Glutamatergic neuron (in vitro differentiated cells): Measurements from ENCODE around the gene REPS1. TPM values are rescaled to one million over a fixed set of nuclear protein-coding genes. Genes with fewer than 3 reads are reported as not detected.

Experiments used
- DNase-seq: peaks from one replicate; pipeline ENCODE4 v3.0.0; 2022
- H3K27ac Mint-ChIP-seq: one replicate; pipeline ENCODE4 v1.8.0; 2020; ENCODE audit warnings: mild to moderate bottlenecking, mixed read lengths, inconsistent platforms; ENCODE audit not compliant: unreplicated experiment
- H3K27me3 Mint-ChIP-seq: one replicate; pipeline ENCODE4 v1.8.0; 2020; ENCODE audit warnings: mild to moderate bottlenecking, moderate library complexity, mixed read lengths, inconsistent platforms; ENCODE audit not compliant: unreplicated experiment
- H3K36me3 Mint-ChIP-seq: one replicate; pipeline ENCODE4 v1.8.0; 2020; ENCODE audit warnings: mild to moderate bottlenecking, mixed read lengths, inconsistent platforms; ENCODE audit not compliant: unreplicated experiment
- H3K4me1 Mint-ChIP-seq: one replicate; pipeline ENCODE4 v1.8.0; 2020; ENCODE audit warnings: mild to moderate bottlenecking, low read depth, mixed read lengths, inconsistent platforms; ENCODE audit not compliant: unreplicated experiment
- H3K4me3 Mint-ChIP-seq: one replicate; pipeline ENCODE4 v1.8.0; 2020; ENCODE audit warnings: mild to moderate bottlenecking, mixed read lengths, inconsistent platforms; ENCODE audit not compliant: unreplicated experiment
- H3K9me3 Mint-ChIP-seq: one replicate; pipeline ENCODE4 v1.8.0; 2020; ENCODE audit warnings: mild to moderate bottlenecking, moderate library complexity, mixed read lengths, inconsistent platforms; ENCODE audit not compliant: unreplicated experiment
- total RNA-seq: library from RNA; stranded (reverse); fragmentation: NEBNext Ultra II Directional; extraction: Animal tissue kit (Norgen Biotek cat#: 25700); gene quantifications from one replicate; pipeline ENCODE4 v1.2.1, GENCODE V29; 2021; ENCODE audit not compliant: unreplicated experiment
- TF ChIP-seq, protein P1 (sequence below): fragments of 200-600 bp; sonication (generic); IDR thresholded peaks from one replicate; pipeline ENCODE4 v1.5.0; 2021; ENCODE audit not compliant: partially characterized antibody, unreplicated experiment

REPS1 gene
- total RNA-seq, 1 donor from 2014 or later: 103 TPM

DNA sequence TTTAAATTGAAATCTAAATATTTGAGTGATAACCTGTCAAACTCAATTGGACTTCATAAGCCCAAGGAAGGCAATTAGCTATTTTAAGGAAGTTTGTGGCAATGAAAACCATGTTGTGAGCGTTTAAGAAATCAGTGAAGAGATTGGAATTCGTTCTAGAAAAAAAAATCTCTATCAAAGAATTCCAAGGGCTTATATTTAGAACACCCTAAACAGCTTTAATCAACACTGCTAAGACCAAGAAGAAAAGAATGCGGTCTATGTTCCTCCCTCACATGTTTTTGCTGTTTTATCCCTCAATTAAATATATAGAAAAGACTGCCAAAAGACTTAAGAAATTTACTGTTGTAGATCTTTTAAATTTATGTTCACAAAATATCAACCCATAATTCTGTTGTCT lies 23.9 kb upstream of the REPS1 start:
- Mint-ChIP-seq H3K36me3 (no peaks in the 10 kb centered on the region), H3K4me3 (no peak overlapping the region), H3K9me3 (peaks cover 2% of the 10 kb centered on the region), H3K27ac (no peak overlapping the region), H3K4me1 (peaks cover 2% of the 10 kb centered on the region), H3K27me3 (peaks cover 6% of the 10 kb centered on the region)
- no peak for DNase-seq
- TF ChIP-seq, protein P1, sequence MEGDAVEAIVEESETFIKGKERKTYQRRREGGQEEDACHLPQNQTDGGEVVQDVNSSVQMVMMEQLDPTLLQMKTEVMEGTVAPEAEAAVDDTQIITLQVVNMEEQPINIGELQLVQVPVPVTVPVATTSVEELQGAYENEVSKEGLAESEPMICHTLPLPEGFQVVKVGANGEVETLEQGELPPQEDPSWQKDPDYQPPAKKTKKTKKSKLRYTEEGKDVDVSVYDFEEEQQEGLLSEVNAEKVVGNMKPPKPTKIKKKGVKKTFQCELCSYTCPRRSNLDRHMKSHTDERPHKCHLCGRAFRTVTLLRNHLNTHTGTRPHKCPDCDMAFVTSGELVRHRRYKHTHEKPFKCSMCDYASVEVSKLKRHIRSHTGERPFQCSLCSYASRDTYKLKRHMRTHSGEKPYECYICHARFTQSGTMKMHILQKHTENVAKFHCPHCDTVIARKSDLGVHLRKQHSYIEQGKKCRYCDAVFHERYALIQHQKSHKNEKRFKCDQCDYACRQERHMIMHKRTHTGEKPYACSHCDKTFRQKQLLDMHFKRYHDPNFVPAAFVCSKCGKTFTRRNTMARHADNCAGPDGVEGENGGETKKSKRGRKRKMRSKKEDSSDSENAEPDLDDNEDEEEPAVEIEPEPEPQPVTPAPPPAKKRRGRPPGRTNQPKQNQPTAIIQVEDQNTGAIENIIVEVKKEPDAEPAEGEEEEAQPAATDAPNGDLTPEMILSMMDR: no peak

DNA sequence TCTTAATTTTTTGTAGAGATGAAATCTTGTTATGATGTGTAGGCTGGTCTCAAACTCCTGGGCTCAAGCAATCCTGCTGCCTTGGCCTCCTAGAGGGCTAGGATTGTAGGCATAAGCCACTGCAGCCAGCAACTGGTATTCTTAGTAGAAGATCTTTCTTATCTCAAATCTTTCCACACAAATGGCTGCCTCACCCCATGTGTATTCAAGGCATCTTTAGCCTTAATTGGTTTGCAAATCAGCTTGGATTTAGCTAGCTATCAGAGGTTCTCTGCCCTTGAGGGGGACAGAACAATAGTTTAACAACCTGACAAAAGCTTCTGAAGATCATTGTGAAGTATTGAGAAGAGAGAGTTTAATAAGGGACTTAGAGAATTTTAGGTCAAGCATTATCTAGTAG lies 22.6 kb upstream of the REPS1 start:
- H3K4me1 Mint-ChIP-seq: no peaks in the 10 kb centered on the region
- H3K4me3 Mint-ChIP-seq: no peak overlapping the region
- no peak overlapping the region for H3K27ac Mint-ChIP-seq
- peaks cover 6% of the 10 kb centered on the region for H3K27me3 Mint-ChIP-seq
- no peaks in the 10 kb centered on the region for H3K36me3 Mint-ChIP-seq
- H3K9me3 Mint-ChIP-seq: peaks cover 2% of the 10 kb centered on the region
- TF ChIP-seq, protein P1: no peak
- no peak for DNase-seq

DNA sequence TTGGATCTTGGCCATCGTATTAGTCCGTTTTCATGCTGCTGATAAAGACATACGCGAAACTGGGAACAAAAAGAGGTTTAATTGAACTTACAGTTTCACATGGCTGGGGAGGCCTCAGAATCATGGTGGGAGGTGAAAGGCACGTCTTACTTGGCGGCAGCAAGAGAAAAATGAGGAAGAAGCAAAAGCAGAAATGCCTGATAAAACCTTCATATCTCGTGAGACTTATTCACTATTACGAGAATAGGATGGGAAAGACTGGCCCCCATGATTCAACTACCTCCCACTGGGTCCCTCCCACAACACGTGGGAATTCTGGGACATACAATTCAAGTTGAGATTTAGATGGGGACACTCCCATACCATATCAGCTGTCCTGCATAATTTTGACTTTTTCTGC lies 20.1 kb upstream of the REPS1 start:
- Mint-ChIP-seq H3K9me3 (peaks cover 2% of the 10 kb centered on the region), H3K27ac (no peak overlapping the region), H3K4me1 (no peaks in the 10 kb centered on the region), H3K36me3 (no peaks in the 10 kb centered on the region), H3K27me3 (peaks cover 5% of the 10 kb centered on the region), H3K4me3 (no peak overlapping the region)
- TF ChIP-seq, protein P1: no peak
- DNase-seq: no peak

DNA sequence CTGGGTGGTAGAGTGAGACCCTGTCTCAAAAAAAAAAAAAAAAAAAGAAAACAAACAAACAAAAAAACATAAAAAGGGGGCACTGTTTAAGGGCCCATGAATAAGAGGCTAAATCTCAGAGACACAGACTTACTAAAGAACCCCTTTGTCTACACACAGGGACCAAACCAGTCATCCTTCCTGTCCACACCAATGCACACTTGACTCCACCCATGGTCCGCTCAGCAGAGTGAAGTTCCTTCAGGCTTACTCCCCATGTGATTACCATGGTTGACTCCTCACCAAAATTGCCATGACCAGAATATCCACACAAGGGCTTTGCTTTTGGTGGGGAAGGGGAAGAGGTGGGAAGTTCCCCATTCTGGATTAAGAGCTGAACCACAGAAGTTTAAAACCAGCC lies 19.4 kb upstream of the REPS1 start:
- Mint-ChIP-seq H3K4me1 (no peaks in the 10 kb centered on the region), H3K27me3 (peaks cover 5% of the 10 kb centered on the region), H3K27ac (no peak overlapping the region), H3K36me3 (no peaks in the 10 kb centered on the region), H3K9me3 (peaks cover 2% of the 10 kb centered on the region), H3K4me3 (no peak overlapping the region)
- no peak for DNase-seq
- TF ChIP-seq, protein P1: no peak

DNA sequence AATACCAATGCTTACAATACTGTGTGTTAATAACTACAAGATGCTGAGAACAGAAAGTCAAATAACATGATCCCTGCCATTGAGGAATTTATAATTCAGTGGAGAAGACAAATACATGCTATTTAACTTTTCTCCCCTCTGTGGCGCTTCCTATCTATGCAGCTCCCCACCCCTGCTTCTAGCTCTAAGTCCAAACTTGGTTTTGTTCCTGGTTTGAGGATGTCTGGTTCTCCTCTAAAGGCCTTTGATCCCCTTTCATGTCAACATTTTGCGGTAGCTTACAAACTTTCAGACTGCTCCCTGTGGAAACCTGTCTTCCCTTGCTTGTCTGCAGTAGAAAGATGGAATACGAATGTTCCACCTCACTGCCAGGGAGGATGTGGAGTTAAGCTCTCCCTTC lies 18.4 kb upstream of the REPS1 start:
- H3K36me3 Mint-ChIP-seq: no peaks in the 10 kb centered on the region
- H3K4me1 Mint-ChIP-seq: no peaks in the 10 kb centered on the region
- H3K27me3 Mint-ChIP-seq: peaks cover 5% of the 10 kb centered on the region
- TF ChIP-seq, protein P1: no peak
- H3K27ac Mint-ChIP-seq: no peak overlapping the region
- no peak overlapping the region for H3K4me3 Mint-ChIP-seq
- H3K9me3 Mint-ChIP-seq: peaks cover 2% of the 10 kb centered on the region
- DNase-seq: no peak
